Upper lobe of right lung (tissue), 1 donor: ENCODE results near the gene LCMT1. TPM values are rescaled to one million over a fixed set of nuclear protein-coding genes. Genes with fewer than 3 reads are reported as not detected.
"Not testable (repeated sequence)": the region's sequence is repeated elsewhere in the genome, so short reads cannot be mapped to it uniquely, and the experiment has no call there.

Experiments
- ATAC-seq: fragments of 200-7000 bp; cut with Tn5 transposase; one replicate; pipeline ENCODE4 v1.9.1; 2020; ENCODE audit warnings: mild to moderate bottlenecking, moderate library complexity
- DNase-seq: peaks from one replicate; pipeline ENCODE4 v3.0.0-alpha.2; 2020
- H3K27ac ChIP-seq: fragments of 200-600 bp; one replicate; pipeline ENCODE4 v1.8.0; 2022
- H3K27me3 ChIP-seq: fragments of 200-600 bp; one replicate; pipeline ENCODE4 v1.8.0; 2022; ENCODE audit warnings: mild to moderate bottlenecking
- H3K36me3 ChIP-seq: fragments of 200-600 bp; one replicate; pipeline ENCODE4 v1.8.0; 2022
- H3K4me1 ChIP-seq: fragments of 200-600 bp; one replicate; pipeline ENCODE4 v1.8.0; 2022
- H3K4me3 ChIP-seq: fragments of 200-600 bp; one replicate; pipeline ENCODE4 v1.8.0; 2022; ENCODE audit warnings: mild to moderate bottlenecking
- H3K9me3 ChIP-seq: fragments of 200-600 bp; one replicate; pipeline ENCODE4 v1.8.0; 2022
- CTCF ChIP-seq: fragments of 200-600 bp; IDR thresholded peaks from one replicate; pipeline ENCODE4 v1.8.0; 2022; ENCODE audit warnings: antibody characterized with exemption
- intact Hi-C: fragments of 100-400 bp; cut with DNase I; formaldehyde crosslinking; loops from one replicate; pipeline ENCODE4 v1.11.0; 2022
- total RNA-seq: library from RNA; stranded (reverse); fragmentation: NEBNext Ultra II Directional; extraction: Animal tissue kit (Norgen Biotek cat#: 25700); gene quantifications from one replicate; pipeline ENCODE4 v1.2.1, GENCODE V29; 2021
- donor health status: DM: no; HTN: yes; CAD: no; lungs with severe emphysema.

The LCMT1 gene
- total RNA-seq, 1 donor from 2014 or later = 31.7 TPM

GRCh38 chr16:25177512-25177830 lies 65.9 kb downstream of the LCMT1 start:
- Histone ChIP-seq H3K4me1 (no peaks in the 10 kb centered on the region), H3K36me3 (peaks cover 45% of the 10 kb centered on the region), H3K27ac (no peak overlapping the region), H3K27me3 (no peaks in the 10 kb centered on the region), H3K4me3 (no peak overlapping the region), H3K9me3 (no peaks in the 10 kb centered on the region)
- no peak for DNase-seq
- intact Hi-C loops = no loop called here
- TF ChIP-seq CTCF = no peak
- no peak for ATAC-seq

- H3K9me3 ChIP-seq = no peaks in the 10 kb centered on the region
- intact Hi-C loops = no loop called here
- TF ChIP-seq CTCF = no peak
- H3K27ac ChIP-seq = no peak overlapping the region
- H3K4me3 ChIP-seq = no peak overlapping the region
- peaks cover 39% of the 10 kb centered on the region for H3K36me3 ChIP-seq
- peak; percentile 83 for ATAC-seq
- H3K27me3 ChIP-seq = no peaks in the 10 kb centered on the region
- H3K4me1 ChIP-seq = no peaks in the 10 kb centered on the region
- peak; percentile 64 for DNase-seq
Observed at GRCh38 chr16:25177831-25178688, 66.5 kb downstream of the LCMT1 start.

- H3K9me3 ChIP-seq, H3K4me1 ChIP-seq, H3K4me3 ChIP-seq, H3K27me3 ChIP-seq, DNase-seq, ATAC-seq, H3K27ac ChIP-seq, intact Hi-C loops: not testable (repeated sequence)
- H3K36me3 ChIP-seq = peaks cover 12% of the 10 kb centered on the region
Observed at GRCh38 chr16:25181236-25181635, 69.7 kb downstream of the LCMT1 start.

- H3K36me3 ChIP-seq = no peaks in the 10 kb centered on the region
- no peak overlapping the region for H3K27ac ChIP-seq
- H3K27me3 ChIP-seq = no peaks in the 10 kb centered on the region
- no peak for TF ChIP-seq CTCF
- intact Hi-C loops = no loop called here
- H3K4me3 ChIP-seq = no peak overlapping the region
- H3K4me1 ChIP-seq = no peaks in the 10 kb centered on the region
- DNase-seq = no peak
- ATAC-seq = no peak
- no peaks in the 10 kb centered on the region for H3K9me3 ChIP-seq
Observed at GRCh38 chr16:25184771-25185170, 73.2 kb downstream of the LCMT1 start.

GRCh38 chr16:25187491-25187795 lies 75.9 kb downstream of the LCMT1 start:
- no peak for ATAC-seq
- H3K27ac ChIP-seq = no peak overlapping the region
- H3K4me1 ChIP-seq = no peaks in the 10 kb centered on the region
- intact Hi-C loops = no loop called here
- TF ChIP-seq CTCF = no peak
- no peaks in the 10 kb centered on the region for H3K27me3 ChIP-seq
- no peaks in the 10 kb centered on the region for H3K36me3 ChIP-seq
- H3K4me3 ChIP-seq = no peak overlapping the region
- no peak for DNase-seq
- H3K9me3 ChIP-seq = no peaks in the 10 kb centered on the region

- DNase-seq (no peak), ATAC-seq (no peak)
- H3K9me3 ChIP-seq = no peaks in the 10 kb centered on the region
- H3K36me3 ChIP-seq = no peaks in the 10 kb centered on the region
- intact Hi-C loops = no loop called here
- no peaks in the 10 kb centered on the region for H3K27me3 ChIP-seq
- TF ChIP-seq CTCF = no peak
- H3K4me3 ChIP-seq = no peak overlapping the region
- no peaks in the 10 kb centered on the region for H3K4me1 ChIP-seq
- H3K27ac ChIP-seq = no peak overlapping the region
Observed at GRCh38 chr16:25189305-25189704, 77.8 kb downstream of the LCMT1 start.
